ENCODE measurements around the gene LRMDA. TPM values are rescaled to one million over a fixed set of nuclear protein-coding genes. Genes with fewer than 3 reads are reported as not detected.

The LRMDA gene
- total RNA-seq, 2 donors from 2014 or later, result not detected

GRCh38 chr10:75651417-75651816 is 220.0 kb downstream of the LRMDA start:
- no peak for ATAC-seq

GRCh38 chr10:75652146-75652740 is 220.8 kb downstream of the LRMDA start:
- ATAC-seq, result no peak
- DNase-seq (ENCODE audit: low spot score in 2 of 2), result no peak
- H3K27ac Mint-ChIP-seq, result no peak overlapping the region
- H3K36me3 Mint-ChIP-seq, result no peaks in the 10 kb centered on the region
- peaks cover 0 to 4% of the 10 kb centered on the region in 2 donors for H3K9me3 Mint-ChIP-seq

More at GRCh38 chr10:75651417-75651816, 220.0 kb downstream of the LRMDA start:
- Mint-ChIP-seq H3K9me3 (peaks cover 0 to 4% of the 10 kb centered on the region in 2 donors), H3K27ac (no peak overlapping the region), H3K36me3 (no peaks in the 10 kb centered on the region)
- no peak for DNase-seq (ENCODE audit: low spot score in 2 of 2)

GRCh38 chr10:75653761-75654160 is 222.3 kb downstream of the LRMDA start:
- ATAC-seq (no peak), DNase-seq (ENCODE audit: low spot score in 2 of 2) (no peak)
- no peaks in the 10 kb centered on the region for H3K36me3 Mint-ChIP-seq
- peaks cover 0 to 7% of the 10 kb centered on the region in 2 donors for H3K9me3 Mint-ChIP-seq
- no peak overlapping the region for H3K27ac Mint-ChIP-seq

- no peak for DNase-seq (ENCODE audit: low spot score in 2 of 2)
- Mint-ChIP-seq H3K36me3 (no peaks in the 10 kb centered on the region), H3K9me3 (peaks cover 0 to 7% of the 10 kb centered on the region in 2 donors), H3K27ac (no peak overlapping the region)
- ATAC-seq, result no peak
These were observed 222.8 kb downstream of the LRMDA start for GRCh38 chr10:75654171-75654771.

GRCh38 chr10:75654772-75655171 is 223.3 kb downstream of the LRMDA start:
- DNase-seq (ENCODE audit: low spot score in 2 of 2), result no peak
- Mint-ChIP-seq H3K9me3 (peaks cover 0 to 7% of the 10 kb centered on the region in 2 donors), H3K27ac (no peak overlapping the region), H3K36me3 (no peaks in the 10 kb centered on the region)
- ATAC-seq, result no peak

- Mint-ChIP-seq H3K27ac (no peak overlapping the region), H3K36me3 (no peaks in the 10 kb centered on the region), H3K9me3 (peaks cover 0 to 6% of the 10 kb centered on the region in 2 donors)
- DNase-seq (ENCODE audit: low spot score in 2 of 2), result no peak
- no peak for ATAC-seq
These were observed 224.5 kb downstream of the LRMDA start for GRCh38 chr10:75655791-75656451.

- DNase-seq (ENCODE audit: low spot score in 2 of 2) (no peak), ATAC-seq (no peak)
- Mint-ChIP-seq H3K27ac (no peak overlapping the region), H3K9me3 (peaks cover 0 to 4% of the 10 kb centered on the region in 2 donors), H3K36me3 (no peaks in the 10 kb centered on the region)
These were observed 225.9 kb downstream of the LRMDA start for GRCh38 chr10:75657351-75657750.

GRCh38 chr10:75658036-75658435 is 226.6 kb downstream of the LRMDA start:
- Mint-ChIP-seq H3K27ac (no peak overlapping the region), H3K9me3 (peaks cover 0 to 4% of the 10 kb centered on the region in 2 donors), H3K36me3 (no peaks in the 10 kb centered on the region)
- ATAC-seq (no peak), DNase-seq (ENCODE audit: low spot score in 2 of 2) (no peak)

- Mint-ChIP-seq H3K36me3 (no peaks in the 10 kb centered on the region), H3K27ac (no peak overlapping the region), H3K9me3 (peaks cover 0 to 4% of the 10 kb centered on the region in 2 donors)
- ATAC-seq (no peak), DNase-seq (ENCODE audit: low spot score in 2 of 2) (no peak)
These were observed 227.1 kb downstream of the LRMDA start for GRCh38 chr10:75658496-75658895.

GRCh38 chr10:75658915-75659314 is 227.5 kb downstream of the LRMDA start:
- DNase-seq (ENCODE audit: low spot score in 2 of 2), result no peak
- H3K27ac Mint-ChIP-seq, result no peak overlapping the region
- H3K9me3 Mint-ChIP-seq, result peaks cover 0 to 4% of the 10 kb centered on the region in 2 donors
- H3K36me3 Mint-ChIP-seq, result no peaks in the 10 kb centered on the region
- ATAC-seq, result no peak

- Mint-ChIP-seq H3K36me3 (no peaks in the 10 kb centered on the region), H3K27ac (no peak overlapping the region), H3K9me3 (peaks cover 0 to 4% of the 10 kb centered on the region in 2 donors)
- ATAC-seq (no peak), DNase-seq (ENCODE audit: low spot score in 2 of 2) (no peak)
These were observed 229.4 kb downstream of the LRMDA start for GRCh38 chr10:75660823-75661222.

- no peak overlapping the region for H3K27ac Mint-ChIP-seq
- no peaks in the 10 kb centered on the region for H3K9me3 Mint-ChIP-seq
- H3K36me3 Mint-ChIP-seq, result no peaks in the 10 kb centered on the region
- ATAC-seq, result no peak
- DNase-seq (ENCODE audit: low spot score in 2 of 2), result no peak
These were observed 231.3 kb downstream of the LRMDA start for GRCh38 chr10:75662715-75663114.

GRCh38 chr10:75663947-75664664 is 232.7 kb downstream of the LRMDA start:
- Mint-ChIP-seq H3K36me3 (no peaks in the 10 kb centered on the region), H3K27ac (no peak overlapping the region), H3K9me3 (no peaks in the 10 kb centered on the region)
- ATAC-seq (no peak), DNase-seq (ENCODE audit: low spot score in 2 of 2) (no peak)

- no peak overlapping the region for H3K27ac Mint-ChIP-seq
- H3K9me3 Mint-ChIP-seq, result no peaks in the 10 kb centered on the region
- ATAC-seq (no peak), DNase-seq (ENCODE audit: low spot score in 2 of 2) (no peak)
- H3K36me3 Mint-ChIP-seq, result no peaks in the 10 kb centered on the region
These were observed 233.5 kb downstream of the LRMDA start for GRCh38 chr10:75664968-75665367.

GRCh38 chr10:75665707-75666106 is 234.3 kb downstream of the LRMDA start:
- DNase-seq (ENCODE audit: low spot score in 2 of 2), result no peak
- no peak for ATAC-seq
- Mint-ChIP-seq H3K27ac (no peak overlapping the region), H3K36me3 (no peaks in the 10 kb centered on the region), H3K9me3 (no peaks in the 10 kb centered on the region)

- DNase-seq (ENCODE audit: low spot score in 2 of 2), result no peak
- no peak overlapping the region for H3K27ac Mint-ChIP-seq
- H3K36me3 Mint-ChIP-seq, result no peaks in the 10 kb centered on the region
- H3K9me3 Mint-ChIP-seq, result no peaks in the 10 kb centered on the region
- ATAC-seq, result no peak
These were observed 240.8 kb downstream of the LRMDA start for GRCh38 chr10:75672111-75672671.

GRCh38 chr10:75672842-75673241 is 241.4 kb downstream of the LRMDA start:
- Mint-ChIP-seq H3K27ac (no peak overlapping the region), H3K9me3 (no peaks in the 10 kb centered on the region), H3K36me3 (no peaks in the 10 kb centered on the region)
- DNase-seq (ENCODE audit: low spot score in 2 of 2), result no peak
- ATAC-seq, result no peak
